ENCODE measurements around the gene TUBB1. TPM values are rescaled to one million over a fixed set of nuclear protein-coding genes. Genes with fewer than 3 reads are reported as not detected.
"Not testable (repeated sequence)": the region's sequence is repeated elsewhere in the genome, so short reads cannot be mapped to it uniquely, and the experiment has no call there.

TUBB1 gene
- total RNA-seq, 4 donors from 2014 or later, result 0.15 TPM; not detected in 3

DNA sequence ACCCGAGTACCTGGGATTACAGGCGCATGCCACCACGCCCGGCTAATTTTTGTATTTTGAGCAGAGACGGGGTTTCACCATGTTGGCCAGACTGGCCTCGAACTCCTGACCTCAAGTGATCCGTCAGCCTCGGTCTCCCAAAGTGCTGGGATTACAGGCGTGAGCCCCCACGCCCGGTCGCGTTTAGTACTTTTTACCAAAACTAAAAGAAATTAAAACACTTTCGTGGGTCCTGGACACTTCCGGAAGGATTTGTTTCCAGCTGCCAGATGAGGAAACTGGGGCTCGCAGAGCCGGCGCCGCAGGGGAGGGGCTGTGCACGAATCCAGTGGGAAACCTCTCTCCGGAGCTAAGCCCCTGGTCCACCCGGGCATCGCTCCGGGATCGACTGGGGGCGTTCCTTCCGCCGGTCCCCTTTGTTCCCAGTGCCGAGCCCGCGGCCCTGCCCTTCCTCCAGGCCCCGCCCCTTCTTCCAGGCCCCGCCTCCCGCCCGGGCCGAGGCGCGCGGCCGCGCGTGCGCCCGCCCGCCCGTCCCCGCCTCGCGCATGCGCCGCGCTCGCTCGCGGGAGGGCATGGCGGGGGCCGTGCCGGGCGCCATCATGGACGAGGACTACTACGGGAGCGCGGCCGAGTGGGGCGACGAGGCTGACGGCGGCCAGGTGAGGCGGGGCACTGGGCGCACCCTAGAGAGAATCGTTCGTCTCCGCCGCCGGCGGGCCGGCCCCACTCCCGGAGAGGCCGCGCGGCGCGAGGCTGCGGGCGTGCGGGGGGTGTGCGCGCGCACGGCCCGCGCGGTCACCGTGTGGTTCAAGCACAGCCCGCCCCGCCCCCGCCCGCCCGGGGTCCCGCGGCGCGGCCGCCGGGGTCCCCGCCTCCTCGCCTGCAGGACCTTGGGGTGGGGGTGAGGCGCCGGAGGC, 38.3 kb upstream of the TUBB1 start, which contains the start of gene NELFCD:
Gene NELFCD (plus strand): TSS at position 546 of the 917 bp plus-strand sequence. CDS start 54 bp downstream, at position 600.
- peak within 1 kb of the TSS in 3 of 4 donors; percentile 86 to 93 (median 89) for H3K27ac ChIP-seq
- no peaks in the 10 kb centered on the region for H3K27me3 ChIP-seq
- ATAC-seq, result peak; percentile 94
- no peak for TF ChIP-seq CTCF (IDR thresholded peaks at IDR 0.05)
- peak; percentile 60 for TF ChIP-seq POLR2AphosphoS5 (IDR thresholded peaks at IDR 0.05)
- TF ChIP-seq POLR2A (IDR thresholded peaks at IDR 0.05), result peak; percentile 54 to 76
- no peak for TF ChIP-seq EP300 (IDR thresholded peaks at IDR 0.05)
- H3K9me3 ChIP-seq, result peaks cover 0 to 8% (median 0%) of the 10 kb centered on the region in 3 donors
- H3K4me3 ChIP-seq, result peak within 1 kb of the TSS; percentile 68 to 89
- WGBS, 2 donors (ENCODE audit: low coverage in 1 of 2), result 29% methylated on average over 9 of the region's 109 CpGs; no CpG with 5 or more reads in 1 of the 2 donors
- H3K36me3 ChIP-seq, result peaks cover 0 to under 1% of the 10 kb centered on the region in 2 donors
- H3K4me1 ChIP-seq, result peaks cover 0 to 46% (median 22%) of the 10 kb centered on the region in 3 donors

DNA sequence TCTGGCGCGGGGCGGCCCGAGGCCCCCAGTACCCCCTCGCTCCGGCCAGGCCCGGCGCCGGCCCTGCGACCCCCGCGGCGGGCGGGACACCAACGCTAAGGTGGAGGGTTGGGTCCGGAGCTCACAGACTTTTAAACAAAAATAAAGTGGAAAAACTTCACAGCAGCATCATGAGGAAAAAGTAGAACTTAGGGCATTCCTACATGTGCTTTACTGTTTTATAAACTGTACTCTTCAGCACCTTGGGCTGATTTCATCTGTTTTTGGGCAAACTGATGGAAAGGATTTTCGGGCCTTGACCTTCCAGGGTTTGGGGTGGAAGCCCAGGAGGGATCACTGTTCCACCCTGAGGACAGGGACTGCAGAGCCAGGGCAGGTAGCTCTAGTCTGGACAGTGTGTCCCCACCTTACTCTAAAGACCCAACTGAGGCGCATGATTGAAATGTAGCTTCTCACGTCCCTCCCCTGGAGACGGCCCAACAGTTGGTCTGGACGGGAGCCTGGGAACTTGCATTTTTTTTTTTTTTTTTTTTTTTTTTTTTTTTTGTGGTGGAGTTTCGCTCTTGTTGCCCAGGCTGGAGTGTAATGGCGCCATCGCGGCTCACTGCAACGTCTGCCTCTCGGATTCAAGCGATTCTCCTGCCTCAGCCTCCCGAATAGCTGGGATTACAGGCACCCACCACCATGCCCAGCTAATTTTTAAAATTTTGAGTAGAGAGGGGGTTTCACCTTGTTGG, 37.4 kb upstream of the TUBB1 start:
- Histone ChIP-seq H3K4me1 (peaks cover 0 to 46% (median 25%) of the 10 kb centered on the region in 3 donors), H3K27ac (peak overlapping the region in 3 of 4 donors; percentile 86 to 93 (median 89)), H3K36me3 (peaks cover 0 to 8% of the 10 kb centered on the region in 2 donors), H3K4me3 (peak overlapping the region; percentile 68 to 89), H3K9me3 (no peaks in the 10 kb centered on the region), H3K27me3 (no peaks in the 10 kb centered on the region)
- no peak for TF ChIP-seq EP300 (IDR thresholded peaks at IDR 0.05)
- no peak for TF ChIP-seq POLR2A (IDR thresholded peaks at IDR 0.05)
- no peak for TF ChIP-seq CTCF (IDR thresholded peaks at IDR 0.05)
- no peak for TF ChIP-seq POLR2AphosphoS5 (IDR thresholded peaks at IDR 0.05)
- WGBS, 2 donors (ENCODE audit: low coverage in 1 of 2), result 23 to 60% methylated on average over 2 to 15 of the region's 29 CpGs
- ATAC-seq, result no peak

DNA sequence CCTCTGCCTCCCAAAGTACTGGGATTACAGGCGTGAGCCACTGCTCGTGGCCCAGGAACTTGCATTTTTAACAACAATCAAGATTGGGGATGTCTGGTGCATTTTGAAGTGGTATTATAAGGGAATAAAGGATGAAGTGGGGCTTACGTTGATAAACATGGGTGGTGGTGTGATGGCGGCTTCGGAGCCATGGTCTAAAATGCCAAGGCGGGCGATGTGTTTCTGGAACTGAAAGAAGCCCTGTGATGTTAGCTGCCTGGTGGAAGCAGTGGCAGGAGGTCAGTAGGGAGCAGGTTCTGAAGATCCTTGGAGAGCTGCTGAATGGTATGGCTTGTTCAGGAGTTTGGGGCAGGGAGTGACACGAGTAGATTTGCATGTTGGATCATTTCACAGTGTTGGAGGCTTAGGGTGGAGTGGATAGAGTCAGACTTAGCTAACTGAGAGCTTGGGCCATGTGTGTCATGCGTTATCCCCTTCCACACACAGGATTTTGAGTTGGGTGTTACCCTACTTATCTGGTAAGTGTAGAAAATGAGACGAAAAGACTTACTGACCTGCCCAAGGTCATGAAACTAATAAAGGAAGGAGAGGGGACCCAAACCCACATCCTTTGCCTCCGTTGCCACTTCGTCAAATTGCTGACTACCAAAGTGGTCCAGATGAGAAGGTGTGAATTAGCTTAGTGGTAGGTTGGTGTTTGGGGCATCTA, 36.7 kb upstream of the TUBB1 start:
- Histone ChIP-seq H3K4me3 (peak overlapping the region in 1 of 2 donors; percentile 89), H3K27me3 (no peaks in the 10 kb centered on the region), H3K36me3 (peaks cover 0 to 16% of the 10 kb centered on the region in 2 donors), H3K27ac (peak overlapping the region in 1 of 4 donors; percentile 89), H3K4me1 (peaks cover 0 to 46% (median 25%) of the 10 kb centered on the region in 3 donors), H3K9me3 (no peaks in the 10 kb centered on the region)
- ATAC-seq, result no peak
- WGBS, 2 donors (ENCODE audit: low coverage in 1 of 2), result 81 to 89% methylated on average over 8 to 10 of the region's 12 CpGs
- TF ChIP-seq POLR2A (IDR thresholded peaks at IDR 0.05) (no peak), CTCF (IDR thresholded peaks at IDR 0.05) (no peak), EP300 (IDR thresholded peaks at IDR 0.05) (no peak), POLR2AphosphoS5 (IDR thresholded peaks at IDR 0.05) (no peak)

DNA sequence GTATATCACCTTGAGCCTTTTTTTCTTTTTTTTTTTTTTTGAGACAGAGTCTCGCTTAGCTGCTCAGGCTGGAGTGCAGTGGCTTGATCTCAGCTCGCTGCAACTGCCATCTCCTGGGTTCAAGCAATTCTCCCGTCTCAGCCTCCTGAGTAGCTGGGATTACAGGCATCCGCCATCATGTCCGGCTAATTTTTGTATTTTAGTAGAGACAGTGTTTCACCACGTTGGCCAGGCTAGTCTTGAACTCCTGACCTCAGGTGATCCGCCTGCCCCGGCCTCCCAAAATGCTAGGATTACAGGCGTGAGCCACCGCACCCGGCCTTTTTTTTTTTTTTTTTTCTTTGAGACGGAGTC, 36.1 kb upstream of the TUBB1 start:
- not testable (repeated sequence) for H3K9me3 ChIP-seq, H3K4me3 ChIP-seq, ATAC-seq, H3K27ac ChIP-seq, H3K27me3 ChIP-seq
- H3K36me3 ChIP-seq, result peaks cover 0 to 21% of the 10 kb centered on the region in 2 donors
- 89% methylated on average over 11 of the region's 12 CpGs; no CpG with 5 or more reads in 1 of the 2 donors for WGBS, 2 donors (ENCODE audit: low coverage in 1 of 2)
- peaks cover 0 to 46% (median 25%) of the 10 kb centered on the region in 3 donors for H3K4me1 ChIP-seq

GRCh38 chr20:58984691-58985090, 34.5 kb upstream of the TUBB1 start:
- H3K27ac ChIP-seq, result peak overlapping the region in 1 of 4 donors; percentile 27

More at GRCh38 chr20:58984691-58985090, 34.5 kb upstream of the TUBB1 start:
- peaks cover 0 to 37% of the 10 kb centered on the region in 2 donors for H3K36me3 ChIP-seq
- ATAC-seq, result no peak
- no peak for TF ChIP-seq POLR2AphosphoS5 (IDR thresholded peaks at IDR 0.05)
- TF ChIP-seq POLR2A (IDR thresholded peaks at IDR 0.05), result no peak
- TF ChIP-seq CTCF (IDR thresholded peaks at IDR 0.05), result no peak
- TF ChIP-seq EP300 (IDR thresholded peaks at IDR 0.05), result no peak
- 70 to 72% methylated on average over 6 of the region's 6 CpGs for whole genome bisulfite sequencing, 2 donors (ENCODE audit: low coverage in 1 of 2)
- H3K9me3 ChIP-seq, result no peaks in the 10 kb centered on the region
- no peak overlapping the region for H3K4me3 ChIP-seq
- no peaks in the 10 kb centered on the region for H3K27me3 ChIP-seq
- H3K4me1 ChIP-seq, result peaks cover 0 to 46% (median 25%) of the 10 kb centered on the region in 3 donors

All from gastroesophageal sphincter (tissue), 4 donors.